NCI-H345 (cell line): Measurements from ENCODE around the gene CEMIP.

Experiments
- DNase-seq: peaks from one replicate; lab custom pipeline; 2025; lab: John Stamatoyannopoulos, UW

Gene CEMIP, protein sequence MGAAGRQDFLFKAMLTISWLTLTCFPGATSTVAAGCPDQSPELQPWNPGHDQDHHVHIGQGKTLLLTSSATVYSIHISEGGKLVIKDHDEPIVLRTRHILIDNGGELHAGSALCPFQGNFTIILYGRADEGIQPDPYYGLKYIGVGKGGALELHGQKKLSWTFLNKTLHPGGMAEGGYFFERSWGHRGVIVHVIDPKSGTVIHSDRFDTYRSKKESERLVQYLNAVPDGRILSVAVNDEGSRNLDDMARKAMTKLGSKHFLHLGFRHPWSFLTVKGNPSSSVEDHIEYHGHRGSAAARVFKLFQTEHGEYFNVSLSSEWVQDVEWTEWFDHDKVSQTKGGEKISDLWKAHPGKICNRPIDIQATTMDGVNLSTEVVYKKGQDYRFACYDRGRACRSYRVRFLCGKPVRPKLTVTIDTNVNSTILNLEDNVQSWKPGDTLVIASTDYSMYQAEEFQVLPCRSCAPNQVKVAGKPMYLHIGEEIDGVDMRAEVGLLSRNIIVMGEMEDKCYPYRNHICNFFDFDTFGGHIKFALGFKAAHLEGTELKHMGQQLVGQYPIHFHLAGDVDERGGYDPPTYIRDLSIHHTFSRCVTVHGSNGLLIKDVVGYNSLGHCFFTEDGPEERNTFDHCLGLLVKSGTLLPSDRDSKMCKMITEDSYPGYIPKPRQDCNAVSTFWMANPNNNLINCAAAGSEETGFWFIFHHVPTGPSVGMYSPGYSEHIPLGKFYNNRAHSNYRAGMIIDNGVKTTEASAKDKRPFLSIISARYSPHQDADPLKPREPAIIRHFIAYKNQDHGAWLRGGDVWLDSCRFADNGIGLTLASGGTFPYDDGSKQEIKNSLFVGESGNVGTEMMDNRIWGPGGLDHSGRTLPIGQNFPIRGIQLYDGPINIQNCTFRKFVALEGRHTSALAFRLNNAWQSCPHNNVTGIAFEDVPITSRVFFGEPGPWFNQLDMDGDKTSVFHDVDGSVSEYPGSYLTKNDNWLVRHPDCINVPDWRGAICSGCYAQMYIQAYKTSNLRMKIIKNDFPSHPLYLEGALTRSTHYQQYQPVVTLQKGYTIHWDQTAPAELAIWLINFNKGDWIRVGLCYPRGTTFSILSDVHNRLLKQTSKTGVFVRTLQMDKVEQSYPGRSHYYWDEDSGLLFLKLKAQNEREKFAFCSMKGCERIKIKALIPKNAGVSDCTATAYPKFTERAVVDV (N-terminal part only)

GRCh38 chr15:80778964-80779657, at the start of gene CEMIP:
TSS of gene CEMIP (plus strand) at chr15:80779370. CDS start at chr15:80873880, 94,510 bp downstream.
- peak; percentile 79 for DNase-seq

GRCh38 chr15:80730387-80730786, 48.8 kb upstream of the CEMIP start:
- no peak for DNase-seq

- no peak for DNase-seq
These were observed 48.2 kb upstream of the CEMIP start for GRCh38 chr15:80730926-80731325.

DNA sequence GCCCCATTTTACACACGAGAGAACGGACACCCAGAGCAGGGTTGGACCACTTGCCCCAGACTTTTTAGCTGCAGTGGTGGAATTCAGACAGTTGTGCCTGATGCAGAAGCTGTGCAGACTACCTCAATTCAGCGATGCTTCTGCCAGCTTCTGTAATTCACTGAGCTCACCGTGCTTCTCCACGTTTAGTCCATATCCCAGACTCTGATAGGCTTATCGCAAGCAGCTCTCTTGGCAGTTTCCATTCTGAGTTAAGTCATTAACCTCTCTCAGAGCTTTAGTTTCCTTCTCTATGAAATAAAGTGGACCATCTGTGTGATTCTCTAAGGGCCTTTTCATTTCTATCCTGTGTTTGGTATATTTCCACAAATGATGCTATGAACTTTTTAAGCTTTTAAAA, 47.0 kb upstream of the CEMIP start:
- DNase-seq: no peak

GRCh38 chr15:80732818-80733217, 46.4 kb upstream of the CEMIP start:
- DNase-seq: no peak

- DNase-seq: no peak
These were observed 45.7 kb upstream of the CEMIP start for GRCh38 chr15:80733460-80733859.

DNA sequence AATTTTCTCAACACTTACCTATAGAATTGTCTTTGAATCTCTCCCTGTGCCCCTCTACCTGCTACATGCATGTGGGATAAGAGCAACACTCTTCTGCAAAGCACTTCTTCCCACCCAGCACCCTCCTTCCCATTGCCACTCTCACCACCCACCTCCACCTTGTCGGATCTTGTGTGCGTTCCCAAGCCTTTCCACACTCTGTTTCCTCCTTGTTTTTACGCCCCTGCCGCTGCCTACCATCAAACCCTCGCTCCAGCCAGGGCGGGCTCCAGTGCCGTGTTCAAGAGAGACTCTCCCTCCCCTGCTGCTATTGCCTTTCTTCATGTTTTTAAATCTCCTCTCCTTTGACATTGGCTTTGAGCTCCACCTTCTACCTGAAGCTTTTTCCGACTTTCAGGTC, 43.8 kb upstream of the CEMIP start:
- no peak for DNase-seq

GRCh38 chr15:80736560-80736959, 42.6 kb upstream of the CEMIP start:
- DNase-seq: peak; percentile 61

GRCh38 chr15:80739919-80740318, 39.3 kb upstream of the CEMIP start:
- no peak for DNase-seq

GRCh38 chr15:80742081-80742480, 37.1 kb upstream of the CEMIP start:
- DNase-seq: no peak

DNA sequence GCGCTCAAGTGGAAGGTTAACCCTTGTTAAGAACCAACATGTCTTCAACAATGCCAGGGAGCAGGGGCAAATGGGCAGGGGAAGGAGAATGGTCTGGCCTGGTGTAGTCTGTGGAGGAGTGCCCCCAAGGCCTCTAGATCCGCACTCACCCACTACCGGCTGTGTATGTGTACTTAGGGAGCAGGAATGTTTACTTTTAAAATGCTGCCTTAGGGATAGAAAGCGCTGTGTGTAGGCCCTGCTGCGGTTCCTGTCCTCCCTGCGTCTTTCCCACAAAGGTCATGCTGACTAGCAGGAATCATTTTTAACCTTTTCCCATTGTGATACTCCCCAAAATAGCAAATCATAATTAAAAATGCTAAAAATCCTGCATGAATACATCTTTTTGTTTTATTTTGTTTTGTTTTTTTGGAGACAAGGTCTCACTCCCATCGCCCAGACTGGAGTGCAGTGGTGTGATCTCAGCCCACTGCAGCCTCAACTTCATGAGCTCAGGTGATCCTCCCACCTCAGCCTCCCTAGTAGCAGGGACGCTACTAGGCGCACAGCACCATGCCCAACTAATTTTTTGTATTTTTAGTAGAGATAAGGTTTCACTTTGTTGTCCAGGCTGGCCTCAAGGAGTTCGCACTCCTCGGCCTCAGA, 35.9 kb upstream of the CEMIP start:
- peak; percentile 11 for DNase-seq

- DNase-seq: no peak
These were observed 34.8 kb upstream of the CEMIP start for GRCh38 chr15:80744415-80744814.

GRCh38 chr15:80744826-80745225, 34.3 kb upstream of the CEMIP start:
- DNase-seq: no peak

DNA sequence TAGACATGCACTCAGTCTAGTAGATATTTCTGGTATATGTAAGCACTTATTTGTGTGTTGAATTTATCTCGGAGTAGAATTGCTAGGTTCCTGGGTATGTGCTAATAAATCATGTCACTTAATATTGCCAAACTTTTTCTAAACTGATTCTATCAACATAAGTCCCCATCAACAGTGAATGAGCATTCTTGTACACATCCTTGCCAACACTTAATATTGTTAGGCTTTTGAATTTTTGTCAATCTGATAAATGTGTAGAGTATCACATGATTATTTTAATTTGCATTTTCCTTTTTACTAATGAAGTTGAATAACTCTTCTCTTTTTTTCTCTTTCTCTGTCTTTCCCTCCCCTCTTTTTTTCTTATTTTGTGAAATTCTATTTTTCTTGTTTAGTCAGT, 33.3 kb upstream of the CEMIP start:
- no peak for DNase-seq

GRCh38 chr15:80747317-80748053, 31.7 kb upstream of the CEMIP start:
- no peak for DNase-seq

GRCh38 chr15:80749589-80749988, 29.6 kb upstream of the CEMIP start:
- DNase-seq: no peak

DNA sequence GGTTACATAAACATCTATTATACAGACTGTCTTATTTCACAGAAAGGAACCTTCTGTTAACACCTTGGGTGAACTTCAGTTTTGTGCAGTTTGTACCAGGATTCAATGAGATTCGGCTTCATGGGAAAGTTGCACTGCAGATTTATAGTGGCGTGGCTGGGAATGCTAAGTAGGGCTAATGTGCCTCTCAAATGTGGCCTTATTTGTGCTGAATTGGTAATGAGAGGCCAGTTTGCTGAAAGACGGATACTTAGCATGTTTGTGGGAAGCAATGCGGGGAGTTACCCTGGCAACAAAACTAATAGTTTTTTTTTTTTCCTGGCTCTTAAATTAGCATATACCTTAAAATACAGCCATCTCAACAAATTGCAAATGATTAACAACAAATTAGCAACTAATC, 28.6 kb upstream of the CEMIP start:
- DNase-seq: no peak

DNA sequence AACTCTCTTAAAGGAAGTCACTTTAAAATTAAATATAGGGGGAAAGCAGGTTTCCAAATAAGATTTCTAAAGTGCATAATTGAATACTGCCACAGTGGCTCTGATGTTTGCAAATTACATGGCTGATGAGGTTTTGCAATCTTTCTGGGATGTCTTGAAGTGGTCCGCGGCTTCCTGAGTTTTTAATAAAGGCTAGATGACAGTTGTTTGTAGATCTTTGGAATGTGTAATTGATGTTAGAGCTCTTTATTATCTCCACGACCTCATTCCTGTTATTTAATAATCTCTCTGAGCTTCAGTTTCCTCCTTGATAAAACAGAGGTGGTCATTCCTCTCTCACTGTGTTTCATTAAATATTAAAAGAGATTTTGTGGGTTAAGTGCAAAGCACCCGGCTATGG, 27.0 kb upstream of the CEMIP start:
- DNase-seq: no peak

DNA sequence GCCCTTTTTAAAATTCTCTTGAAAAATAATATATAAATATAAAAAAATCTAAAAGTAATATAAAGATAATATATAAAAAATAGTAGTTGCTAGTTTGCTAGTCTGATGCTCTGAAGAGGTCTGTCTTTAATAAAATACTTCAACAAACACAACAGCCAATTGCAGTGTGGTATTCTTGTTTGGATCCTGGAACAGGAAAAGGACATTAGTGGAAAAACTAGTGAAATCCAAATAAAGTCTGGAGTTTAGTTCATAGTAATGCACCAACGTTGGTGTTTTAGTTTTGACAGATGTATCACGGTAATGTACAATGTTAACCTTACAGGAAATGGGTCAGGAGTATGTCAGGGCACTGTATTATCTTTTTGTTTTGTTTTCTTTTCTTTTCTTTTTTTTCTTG, 26.0 kb upstream of the CEMIP start:
- DNase-seq: no peak

DNA sequence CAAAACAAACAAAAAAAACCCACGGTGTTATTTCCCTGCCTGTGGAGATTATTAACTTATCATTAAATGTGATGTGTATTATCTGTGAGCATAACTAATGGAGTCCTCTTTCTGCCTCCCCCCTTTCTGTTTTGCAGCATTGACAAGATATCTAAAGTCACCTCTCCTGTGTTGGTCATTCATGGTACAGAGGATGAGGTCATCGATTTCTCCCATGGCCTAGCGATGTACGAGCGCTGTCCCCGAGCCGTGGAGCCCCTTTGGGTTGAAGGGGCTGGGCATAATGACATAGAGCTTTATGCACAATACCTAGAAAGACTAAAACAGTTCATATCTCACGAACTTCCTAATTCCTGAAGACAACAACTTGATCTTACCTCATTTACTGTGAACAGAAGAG, 25.2 kb upstream of the CEMIP start:
- DNase-seq: no peak

DNA sequence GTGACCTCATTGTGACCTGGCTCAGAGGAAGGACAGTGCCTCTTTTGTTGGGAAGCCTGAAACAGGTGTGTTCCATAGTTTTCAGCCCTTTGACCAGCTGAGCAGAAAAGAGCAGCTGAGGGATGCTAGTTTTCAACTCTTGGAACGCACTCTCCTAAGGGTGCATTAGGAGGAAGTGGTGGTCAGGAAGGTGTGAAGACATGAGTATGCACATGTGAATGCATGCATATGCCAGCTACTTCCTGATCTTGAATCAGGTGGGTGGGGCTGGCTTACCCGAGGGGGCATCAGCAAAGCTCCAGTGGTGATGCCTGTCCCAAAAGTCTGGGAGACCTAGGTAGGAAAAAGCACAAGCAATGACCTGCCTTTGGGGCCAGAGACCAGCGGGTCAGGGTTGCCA, 23.3 kb upstream of the CEMIP start:
- no peak for DNase-seq
